Measurements from ENCODE around the gene ATP12A.
"Not testable (repeated sequence)": the region's sequence is repeated elsewhere in the genome, so short reads cannot be mapped to it uniquely, and the experiment has no call there.

ATP12A gene

DNA sequence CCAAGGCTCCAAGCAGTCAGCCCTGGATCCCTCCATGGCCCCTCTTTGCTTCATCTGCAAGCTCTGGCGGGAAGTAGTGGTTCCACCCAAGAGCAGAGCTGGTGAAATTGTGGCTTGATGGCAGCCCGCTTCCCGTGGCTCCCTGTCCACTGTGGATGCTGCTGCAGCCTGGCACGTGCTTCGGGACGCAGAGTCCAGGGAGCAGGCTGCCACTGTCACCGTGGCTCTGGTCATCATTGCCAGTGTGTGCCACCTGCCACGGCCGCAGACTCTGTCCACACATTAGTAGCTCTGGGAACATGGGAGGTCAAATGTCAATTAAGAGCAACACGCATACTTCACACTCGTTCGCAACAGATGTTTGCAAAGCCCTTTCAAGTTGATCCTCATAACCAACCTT, 43.0 kb downstream of the ATP12A start:
- TF ChIP-seq FOXA1 (IDR thresholded peaks at IDR 0.05) (no peak), BHLHE40 (IDR thresholded peaks at IDR 0.05; ENCODE audit: borderline replicate concordance) (no peak), TARDBP (IDR thresholded peaks at IDR 0.05) (no peak), ELF4 (IDR thresholded peaks at IDR 0.05) (no peak), ZNF384 (IDR thresholded peaks at IDR 0.05) (no peak), LEF1 (IDR thresholded peaks at IDR 0.05; ENCODE audit: borderline replicate concordance) (no peak), ARNT (IDR thresholded peaks at IDR 0.05) (no peak), FOXM1 (IDR thresholded peaks at IDR 0.05; ENCODE audit: borderline replicate concordance) (no peak)
- POLR2A ChIA-PET, result no interaction called here

DNA sequence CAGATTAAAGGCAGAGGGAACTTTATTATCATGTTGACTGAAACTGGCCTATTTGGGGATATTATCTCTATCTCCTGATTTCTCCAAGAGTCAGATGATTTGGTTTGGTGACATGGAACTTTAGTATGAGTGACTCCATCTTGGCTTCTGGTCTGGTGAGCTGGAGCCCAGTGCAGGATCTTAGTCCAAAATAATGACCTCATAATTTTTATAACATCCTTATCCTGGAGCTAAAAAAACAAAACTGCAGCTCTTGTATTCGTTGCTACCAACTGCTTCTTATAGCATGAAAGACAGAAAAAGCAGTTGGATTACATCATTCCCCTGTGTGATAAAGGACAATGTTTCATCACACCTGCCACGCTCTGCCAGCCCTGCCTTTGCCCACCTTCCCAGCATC, 44.5 kb downstream of the ATP12A start:
- TF ChIP-seq ZNF384 (IDR thresholded peaks at IDR 0.05), result no peak
- no peak for TF ChIP-seq NFRKB (IDR thresholded peaks at IDR 0.05)
- TF ChIP-seq L3MBTL2 (conservative IDR thresholded peaks at IDR 0.05), result no peak
- TF ChIP-seq ARNT (IDR thresholded peaks at IDR 0.05), result no peak
- TF ChIP-seq HDGF (IDR thresholded peaks at IDR 0.05; ENCODE audit: borderline replicate concordance), result no peak
- TF ChIP-seq BHLHE40 (IDR thresholded peaks at IDR 0.05; ENCODE audit: borderline replicate concordance), result no peak
- TF ChIP-seq SUZ12 (IDR thresholded peaks at IDR 0.05), result no peak
- TF ChIP-seq TARDBP (IDR thresholded peaks at IDR 0.05), result no peak
- ChIA-PET CTCF (interaction anchor here (1.2 kb wide), 1 partner anchor 12 kb away, joined by 4 read pairs; no protein-coding TSS in a partner anchor), POLR2A (no interaction called here)
- no peak for DNase-seq (ENCODE audit: extremely low spot score)

More for the DNA sequence above, 43.0 kb downstream of the ATP12A start:
- no peak for DNase-seq (ENCODE audit: extremely low spot score)
- CTCF ChIA-PET, result no interaction called here

DNA sequence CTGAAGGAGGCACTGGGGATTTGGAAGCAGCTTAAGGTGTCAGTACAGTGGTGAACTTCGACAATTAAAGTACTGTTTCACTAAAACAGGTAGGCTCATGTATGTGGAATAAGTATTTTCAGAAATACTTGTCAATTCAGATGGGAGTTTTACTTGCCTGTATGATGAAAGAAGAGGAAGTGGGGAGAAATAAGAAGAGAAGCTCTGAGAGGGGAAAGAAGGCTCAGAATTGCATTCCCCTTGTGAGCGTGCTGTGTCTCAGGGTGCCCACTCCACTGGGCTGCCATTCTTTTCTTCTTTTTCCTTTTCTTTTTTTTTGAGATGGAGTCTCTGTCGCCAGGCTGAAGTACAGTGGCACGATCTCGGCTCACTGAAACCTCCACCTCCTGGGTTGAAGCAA, 45.2 kb downstream of the ATP12A start:
- CTCF ChIA-PET, result interaction anchor here (1.2 kb wide), 1 partner anchor 13 kb away, joined by 4 read pairs; no protein-coding TSS in a partner anchor
- DNase-seq (ENCODE audit: extremely low spot score), result no peak
- no peak for TF ChIP-seq HDGF (IDR thresholded peaks at IDR 0.05; ENCODE audit: borderline replicate concordance)
- no peak for TF ChIP-seq ARNT (IDR thresholded peaks at IDR 0.05)
- TF ChIP-seq ELF4 (IDR thresholded peaks at IDR 0.05), result no peak
- no peak for TF ChIP-seq NFRKB (IDR thresholded peaks at IDR 0.05)
- no peak for TF ChIP-seq CTBP1 (IDR thresholded peaks at IDR 0.05; ENCODE audit: borderline replicate concordance)
- TF ChIP-seq L3MBTL2 (conservative IDR thresholded peaks at IDR 0.05), result no peak
- TF ChIP-seq ZNF384 (IDR thresholded peaks at IDR 0.05), result no peak
- no peak for TF ChIP-seq SUZ12 (IDR thresholded peaks at IDR 0.05)
- no peak for TF ChIP-seq BHLHE40 (IDR thresholded peaks at IDR 0.05; ENCODE audit: borderline replicate concordance)
- no peak for TF ChIP-seq FOXK2 (IDR thresholded peaks at IDR 0.05)
- TF ChIP-seq LEF1 (IDR thresholded peaks at IDR 0.05; ENCODE audit: borderline replicate concordance), result no peak
- POLR2A ChIA-PET, result no interaction called here

GRCh38 chr13:24727731-24728601, 47.8 kb downstream of the ATP12A start:
- DNase-seq (ENCODE audit: extremely low spot score), result peak; percentile 68
- TF ChIP-seq L3MBTL2 (conservative IDR thresholded peaks at IDR 0.05) (no peak), ZNF384 (IDR thresholded peaks at IDR 0.05) (peak; percentile 99)
- ChIA-PET POLR2A (no interaction called here), CTCF (interaction anchor here (0.7 to 1.2 kb wide), 5 partner anchors 32 to 633 kb away, joined by 3 to 8 read pairs (median 5); no protein-coding TSS in a partner anchor)

DNA sequence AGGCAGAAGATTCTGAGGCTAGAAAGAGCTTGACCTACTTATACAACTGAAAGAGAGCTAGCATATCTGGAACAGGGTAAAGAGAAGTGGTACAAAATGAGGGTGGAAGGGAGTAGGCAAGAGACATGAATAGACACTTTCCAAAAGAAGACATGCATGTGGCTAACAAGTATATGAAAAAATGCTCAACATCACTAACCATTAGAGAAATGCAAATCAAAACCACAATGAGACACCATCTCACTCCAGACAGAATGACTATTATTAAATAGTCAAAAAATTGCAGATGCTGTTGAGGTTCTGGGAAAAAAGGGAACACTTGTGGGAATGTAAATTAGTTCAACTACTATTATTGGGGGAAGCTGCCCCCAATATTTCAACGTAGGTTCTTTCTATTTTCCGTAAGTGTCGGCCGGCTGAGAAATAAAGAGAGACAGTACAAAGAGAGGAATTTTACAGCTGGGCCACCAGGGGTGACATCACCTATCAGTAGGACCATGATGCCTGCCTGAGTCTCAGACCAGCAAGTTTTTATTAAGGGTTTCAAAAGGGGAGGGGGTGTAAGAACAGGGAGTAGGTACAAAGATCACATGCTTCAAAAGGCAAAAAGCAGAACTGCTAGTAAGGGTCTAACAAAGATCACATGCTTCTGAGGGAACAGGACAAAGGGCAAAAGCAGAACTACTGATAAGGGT, 50.8 kb downstream of the ATP12A start:
- POLR2A ChIA-PET; DNase-seq (ENCODE audit: extremely low spot score): not testable (repeated sequence)

GRCh38 chr13:24734950-24735349, 54.7 kb downstream of the ATP12A start:
- DNase-seq (ENCODE audit: extremely low spot score), result no peak
- POLR2A ChIA-PET, result no interaction called here
- CTCF ChIA-PET, result no interaction called here
- no peak for TF ChIP-seq LEF1 (IDR thresholded peaks at IDR 0.05; ENCODE audit: borderline replicate concordance)
- no peak for TF ChIP-seq FOXM1 (IDR thresholded peaks at IDR 0.05; ENCODE audit: borderline replicate concordance)
- TF ChIP-seq, protein P1, sequence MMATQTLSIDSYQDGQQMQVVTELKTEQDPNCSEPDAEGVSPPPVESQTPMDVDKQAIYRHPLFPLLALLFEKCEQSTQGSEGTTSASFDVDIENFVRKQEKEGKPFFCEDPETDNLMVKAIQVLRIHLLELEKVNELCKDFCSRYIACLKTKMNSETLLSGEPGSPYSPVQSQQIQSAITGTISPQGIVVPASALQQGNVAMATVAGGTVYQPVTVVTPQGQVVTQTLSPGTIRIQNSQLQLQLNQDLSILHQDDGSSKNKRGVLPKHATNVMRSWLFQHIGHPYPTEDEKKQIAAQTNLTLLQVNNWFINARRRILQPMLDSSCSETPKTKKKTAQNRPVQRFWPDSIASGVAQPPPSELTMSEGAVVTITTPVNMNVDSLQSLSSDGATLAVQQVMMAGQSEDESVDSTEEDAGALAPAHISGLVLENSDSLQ (IDR thresholded peaks at IDR 0.05), result no peak
- TF ChIP-seq ARNT (IDR thresholded peaks at IDR 0.05), result no peak
- TF ChIP-seq BHLHE40 (IDR thresholded peaks at IDR 0.05; ENCODE audit: borderline replicate concordance), result no peak
- TF ChIP-seq FOXA1 (IDR thresholded peaks at IDR 0.05), result no peak
- no peak for TF ChIP-seq ELF4 (IDR thresholded peaks at IDR 0.05)
- no peak for TF ChIP-seq ZNF384 (IDR thresholded peaks at IDR 0.05)

More for the DNA sequence above, 50.8 kb downstream of the ATP12A start:
- CTCF ChIA-PET, result not testable (repeated sequence)

DNA sequence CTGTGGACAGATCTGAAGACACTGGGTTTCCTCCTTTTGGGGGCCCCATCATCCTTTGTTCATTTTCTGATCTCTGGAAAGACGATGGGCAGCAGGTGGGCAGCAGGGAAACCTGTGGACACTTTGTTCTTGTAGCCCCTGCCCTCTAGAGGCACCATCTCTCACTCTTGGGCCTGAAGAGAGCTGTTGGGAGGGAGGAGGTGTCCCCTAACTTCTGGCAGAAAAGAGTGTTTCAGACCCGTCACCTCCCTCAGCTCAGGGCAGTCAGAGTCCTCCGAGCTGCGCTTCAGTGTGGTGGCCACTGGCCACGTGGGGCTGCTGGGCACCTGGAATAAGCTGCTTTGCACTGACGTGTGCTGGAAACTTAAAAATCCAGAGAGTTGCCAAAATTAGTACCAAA, 56.8 kb downstream of the ATP12A start:
- TF ChIP-seq FOXK2 (IDR thresholded peaks at IDR 0.05), result no peak
- no peak for TF ChIP-seq L3MBTL2 (conservative IDR thresholded peaks at IDR 0.05)
- TF ChIP-seq, protein P1 (IDR thresholded peaks at IDR 0.05), result no peak
- no peak for TF ChIP-seq ARNT (IDR thresholded peaks at IDR 0.05)
- no peak for TF ChIP-seq LEF1 (IDR thresholded peaks at IDR 0.05; ENCODE audit: borderline replicate concordance)
- no peak for TF ChIP-seq ZNF384 (IDR thresholded peaks at IDR 0.05)
- no peak for TF ChIP-seq CTBP1 (IDR thresholded peaks at IDR 0.05; ENCODE audit: borderline replicate concordance)
- TF ChIP-seq ELF4 (IDR thresholded peaks at IDR 0.05), result no peak
- TF ChIP-seq HDGF (IDR thresholded peaks at IDR 0.05; ENCODE audit: borderline replicate concordance), result no peak
- TF ChIP-seq TARDBP (IDR thresholded peaks at IDR 0.05), result no peak
- no peak for TF ChIP-seq FOXM1 (IDR thresholded peaks at IDR 0.05; ENCODE audit: borderline replicate concordance)
- no peak for TF ChIP-seq BHLHE40 (IDR thresholded peaks at IDR 0.05; ENCODE audit: borderline replicate concordance)
- TF ChIP-seq SUZ12 (IDR thresholded peaks at IDR 0.05), result no peak
- TF ChIP-seq SP1 (IDR thresholded peaks at IDR 0.05), result no peak
- TF ChIP-seq NFRKB (IDR thresholded peaks at IDR 0.05), result no peak
- no peak for TF ChIP-seq FOXA1 (IDR thresholded peaks at IDR 0.05)
- DNase-seq (ENCODE audit: extremely low spot score), result no peak
- CTCF ChIA-PET, result no interaction called here
- POLR2A ChIA-PET, result no interaction called here

Data from HEK293T (cell line).